Measurements from ENCODE around the gene PGLYRP4.

DNA sequence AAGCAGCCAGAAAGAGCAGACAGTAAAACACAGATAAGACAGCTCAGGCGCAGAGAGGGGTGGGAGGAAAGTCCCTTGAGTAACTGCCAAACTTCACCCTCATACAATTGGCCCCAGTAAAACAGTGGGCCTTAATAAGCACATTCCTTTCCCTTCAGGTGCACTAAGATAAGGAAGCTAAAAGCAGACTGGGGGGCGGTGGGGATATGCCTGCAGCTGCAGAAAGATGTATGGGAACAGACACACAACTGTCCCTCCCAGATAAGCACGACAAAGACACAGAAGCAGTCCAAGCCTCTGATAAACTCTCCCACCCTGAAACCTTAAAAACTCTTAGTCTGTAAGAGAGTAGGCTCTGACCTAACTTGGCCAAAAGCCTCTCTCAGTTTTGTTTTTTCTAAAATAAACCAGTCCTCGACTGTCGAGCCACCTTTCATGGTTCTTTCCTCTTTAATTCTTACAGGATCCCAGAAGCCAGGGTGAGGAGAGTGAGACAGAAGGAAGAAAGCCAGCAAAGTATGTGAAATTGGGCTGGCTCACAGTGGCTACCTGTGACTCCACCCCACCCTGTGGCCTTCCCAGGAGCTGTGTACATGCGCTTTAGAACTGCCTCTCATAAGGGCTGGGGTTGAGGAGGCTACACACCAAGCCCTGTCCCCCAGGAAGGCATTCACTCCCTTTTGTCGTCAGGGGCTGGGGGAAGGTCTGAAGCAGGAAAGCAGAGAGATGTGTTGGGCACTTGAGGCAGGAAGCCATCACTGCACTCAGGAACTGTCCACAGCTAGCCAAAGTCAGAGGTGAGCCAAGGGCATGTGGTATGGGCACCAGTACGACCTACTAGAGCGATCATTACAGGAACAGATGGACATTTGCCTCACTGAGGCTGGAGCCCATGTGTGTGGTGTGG lies 4.6 kb downstream of the PGLYRP4 start:
- TF ChIP-seq, protein P1, sequence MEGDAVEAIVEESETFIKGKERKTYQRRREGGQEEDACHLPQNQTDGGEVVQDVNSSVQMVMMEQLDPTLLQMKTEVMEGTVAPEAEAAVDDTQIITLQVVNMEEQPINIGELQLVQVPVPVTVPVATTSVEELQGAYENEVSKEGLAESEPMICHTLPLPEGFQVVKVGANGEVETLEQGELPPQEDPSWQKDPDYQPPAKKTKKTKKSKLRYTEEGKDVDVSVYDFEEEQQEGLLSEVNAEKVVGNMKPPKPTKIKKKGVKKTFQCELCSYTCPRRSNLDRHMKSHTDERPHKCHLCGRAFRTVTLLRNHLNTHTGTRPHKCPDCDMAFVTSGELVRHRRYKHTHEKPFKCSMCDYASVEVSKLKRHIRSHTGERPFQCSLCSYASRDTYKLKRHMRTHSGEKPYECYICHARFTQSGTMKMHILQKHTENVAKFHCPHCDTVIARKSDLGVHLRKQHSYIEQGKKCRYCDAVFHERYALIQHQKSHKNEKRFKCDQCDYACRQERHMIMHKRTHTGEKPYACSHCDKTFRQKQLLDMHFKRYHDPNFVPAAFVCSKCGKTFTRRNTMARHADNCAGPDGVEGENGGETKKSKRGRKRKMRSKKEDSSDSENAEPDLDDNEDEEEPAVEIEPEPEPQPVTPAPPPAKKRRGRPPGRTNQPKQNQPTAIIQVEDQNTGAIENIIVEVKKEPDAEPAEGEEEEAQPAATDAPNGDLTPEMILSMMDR (conservative IDR thresholded peaks at IDR 0.05 in 1 of 2, IDR thresholded peaks at IDR 0.05 in 1 of 2; ENCODE audit: extremely low read depth in 1 of 2, insufficient read depth in 1 of 2, low read depth in 1 of 2, low read length in 2 of 2): no peak
- no peak for TF ChIP-seq EZH2 (IDR thresholded peaks at IDR 0.05; ENCODE audit: borderline replicate concordance, low read length)
